Kidney epithelial cell (primary cell): ENCODE results near the gene DDIT3. TPM values are rescaled to one million over a fixed set of nuclear protein-coding genes. Genes with fewer than 3 reads are reported as not detected.

Source experiments
- DNase-seq: peaks from one replicate; pipeline ENCODE4 v3.0.0-alpha.2; 2010; ENCODE audit warnings: low read depth
- H3K27me3 ChIP-seq: 2 replicates; pipeline ENCODE4 v1.6.0; 2011; ENCODE audit warnings: low read length; ENCODE audit not compliant: control insufficient read depth, insufficient read depth
- H3K36me3 ChIP-seq: 2 replicates; pipeline ENCODE4 v1.5.1; 2011; ENCODE audit warnings: low read length; ENCODE audit not compliant: control insufficient read depth, insufficient read depth
- H3K4me3 ChIP-seq: 2 replicates; pipeline ENCODE4 v1.5.1; 2011; ENCODE audit warnings: low read depth, mild to moderate bottlenecking, control low read depth, low read length
- CTCF ChIP-seq: IDR thresholded peaks from 2 replicates; pipeline ENCODE4 v1.5.1; 2011; ENCODE audit warnings: mild to moderate bottlenecking, moderate library complexity, low read length, control low read depth, inconsistent platforms; ENCODE audit not compliant: insufficient read depth, poor library complexity, severe bottlenecking
- total RNA-seq: library from RNA; depleted of rRNA; stranded (reverse); fragments of >200 nt; gene quantifications from 2 replicates; pipeline ENCODE4 v1.2.3, GENCODE V29; 2015

Gene DDIT3
- total RNA-seq, 1 donor from 2014 or later = 107 TPM

- H3K4me3 ChIP-seq = peak overlapping the region; percentile 72
- H3K36me3 ChIP-seq = no peaks in the 10 kb centered on the region
- no peak for TF ChIP-seq CTCF
- peaks cover 8% of the 10 kb centered on the region for H3K27me3 ChIP-seq
- DNase-seq = no peak
Observed at GRCh38 chr12:57549203-57549908, 29.0 kb upstream of the DDIT3 start.

DNA sequence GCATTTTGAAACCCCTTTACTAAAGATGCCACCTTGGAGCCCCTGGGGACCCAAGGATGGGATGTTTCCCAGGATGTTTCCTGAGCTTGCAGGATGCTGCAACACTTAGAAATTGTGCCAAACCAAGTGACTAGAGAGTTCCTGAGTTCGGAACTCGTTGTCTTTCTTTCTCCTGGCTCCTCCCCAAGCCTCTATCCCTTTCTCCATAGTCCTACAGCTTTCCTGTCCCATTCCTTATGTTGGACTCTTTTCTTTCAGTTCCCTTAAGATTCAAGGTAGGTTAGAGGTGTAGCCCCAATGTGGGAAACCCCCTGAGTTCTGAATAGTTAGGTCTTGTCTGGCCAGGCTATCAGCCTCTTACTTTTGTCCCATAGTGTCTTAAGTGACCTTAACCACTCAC, 28.2 kb upstream of the DDIT3 start:
- Histone ChIP-seq H3K27me3 (peaks cover 8% of the 10 kb centered on the region), H3K36me3 (no peaks in the 10 kb centered on the region), H3K4me3 (no peak overlapping the region)
- no peak for DNase-seq
- TF ChIP-seq CTCF = no peak

- H3K36me3 ChIP-seq = no peaks in the 10 kb centered on the region
- H3K27me3 ChIP-seq = peaks cover 8% of the 10 kb centered on the region
- DNase-seq = no peak
- TF ChIP-seq CTCF = no peak
- H3K4me3 ChIP-seq = no peak overlapping the region
Observed at GRCh38 chr12:57548013-57548315, 27.6 kb upstream of the DDIT3 start.

DNA sequence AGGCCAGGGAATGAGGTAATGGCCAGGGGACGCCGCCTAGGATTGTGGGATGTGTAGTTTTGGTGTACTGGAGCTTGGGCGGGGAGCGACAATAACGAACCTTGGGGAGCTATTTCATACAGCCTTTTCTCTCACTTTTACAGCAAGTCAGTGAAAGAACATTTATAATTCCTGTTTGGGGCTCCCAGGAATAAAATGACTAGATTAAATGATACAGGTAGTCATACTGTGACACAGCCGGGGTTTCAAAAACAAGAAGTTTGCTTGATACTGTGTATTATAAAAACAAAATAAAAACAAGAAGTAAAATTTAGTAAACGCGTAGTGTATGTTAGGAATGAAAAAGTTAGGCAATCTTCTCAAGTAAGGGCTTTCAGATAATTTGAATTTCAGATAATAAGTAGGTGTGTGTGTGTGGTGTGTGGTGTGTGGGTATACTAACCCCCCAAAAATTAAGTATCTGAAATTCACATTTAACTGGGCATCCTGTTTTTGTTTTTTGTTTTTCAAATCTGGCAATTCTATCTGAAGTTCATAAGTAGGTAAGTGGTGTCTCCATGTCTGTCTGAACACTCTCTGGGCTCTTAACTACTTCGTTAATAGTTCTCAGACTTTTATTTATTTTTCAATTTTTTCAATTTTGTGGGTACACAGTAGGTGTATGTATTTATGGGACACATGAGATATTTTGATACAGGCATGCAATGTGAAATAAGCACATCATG, 27.1 kb upstream of the DDIT3 start:
- Histone ChIP-seq H3K4me3 (peak overlapping the region; percentile 85), H3K27me3 (peaks cover 8% of the 10 kb centered on the region), H3K36me3 (no peaks in the 10 kb centered on the region)
- TF ChIP-seq CTCF = no peak
- no peak for DNase-seq

DNA sequence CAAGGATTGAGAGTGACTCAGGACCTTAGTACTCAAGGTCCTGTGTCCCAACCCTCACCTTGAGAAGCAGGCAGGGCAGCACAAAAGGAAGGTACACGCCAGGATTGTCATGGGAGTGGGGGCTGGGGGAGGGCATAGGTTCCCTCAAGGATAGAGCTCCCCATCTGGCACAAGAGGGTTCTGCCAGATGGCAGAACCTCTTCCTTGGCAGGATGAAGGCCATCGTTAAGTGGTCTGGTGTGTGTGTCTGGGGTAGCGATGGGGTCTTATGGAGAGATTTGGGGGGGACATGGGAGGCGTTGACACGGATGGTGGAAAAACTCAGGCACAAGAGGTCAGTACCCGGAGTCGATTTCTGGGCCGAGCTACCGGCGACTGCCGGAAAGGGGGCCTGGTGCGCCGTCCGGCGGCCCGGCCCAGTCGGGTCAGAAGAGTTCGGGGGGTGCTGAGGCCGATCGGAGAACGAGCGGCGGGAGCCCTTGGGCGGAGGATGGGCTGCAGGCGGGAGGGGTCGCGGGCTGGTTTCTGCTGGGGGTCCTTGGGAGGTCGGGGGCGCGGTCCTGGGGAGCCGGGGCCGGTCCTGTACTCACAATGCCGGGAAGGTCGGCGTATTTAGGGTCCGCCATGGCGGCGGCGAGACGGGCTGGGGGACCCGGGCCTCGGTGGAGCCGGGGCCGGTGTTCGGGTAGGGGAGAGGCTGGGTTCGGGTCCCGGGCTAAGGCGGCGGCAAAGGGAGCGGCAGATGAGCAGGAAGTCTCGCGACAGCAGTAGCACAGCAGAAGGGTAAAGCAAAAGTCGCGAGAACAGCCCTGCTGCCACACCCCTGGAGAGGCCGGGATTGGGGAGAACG, 26.3 kb upstream of the DDIT3 start, which contains the start of gene DCTN2:
TSS of gene DCTN2 (minus strand) at position 755 of the 850 bp plus-strand sequence. CDS start at position 626, 129 bp downstream.
- peak; percentile 85 for DNase-seq
- peak; percentile 30 for TF ChIP-seq CTCF
- Histone ChIP-seq H3K27me3 (peaks cover 8% of the 10 kb centered on the region), H3K4me3 (peak within 1 kb of the TSS; percentile 85), H3K36me3 (no peaks in the 10 kb centered on the region)
